WERI-Rb-1 (cell line): Measurements from ENCODE around the gene PPIE.

ENCODE experiments used
- DNase-seq: peaks from one replicate; pipeline ENCODE4 v3.0.0-alpha.2; 2020
- H3K27ac ChIP-seq: fragments of 250-450 bp; sonication (Bioruptor Pico); 2 replicates; pipeline ENCODE4 v1.5.1; 2020; ENCODE audit warnings: mild to moderate bottlenecking, moderate library complexity
- H3K27me3 ChIP-seq: fragments of 250-450 bp; sonication (Bioruptor Pico); 2 replicates; pipeline ENCODE4 v1.5.1; 2021; ENCODE audit warnings: mild to moderate bottlenecking, low read depth, moderate library complexity; ENCODE audit not compliant: insufficient read depth, severe bottlenecking
- H3K36me3 ChIP-seq: fragments of 250-450 bp; sonication (Bioruptor Pico); 2 replicates; pipeline ENCODE4 v1.5.1; 2020; ENCODE audit warnings: mild to moderate bottlenecking, moderate library complexity
- H3K4me3 ChIP-seq: 2 replicates; pipeline ENCODE4 v1.5.1; 2011; ENCODE audit warnings: low read depth, mild to moderate bottlenecking, control low read depth, low read length
- H3K9me3 ChIP-seq: fragments of 250-450 bp; sonication (Bioruptor Pico); 2 replicates; pipeline ENCODE4 v1.5.1; 2021; ENCODE audit warnings: mild to moderate bottlenecking, moderate library complexity; ENCODE audit not compliant: severe bottlenecking
- CTCF ChIP-seq: IDR thresholded peaks from 2 replicates; pipeline ENCODE4 v1.5.1; 2011; ENCODE audit warnings: low read depth, mild to moderate bottlenecking, control low read depth, inconsistent platforms, low read length

Gene PPIE

GRCh38 chr1:39805385-39805784 lies 66.7 kb downstream of the PPIE start:
- no peaks in the 10 kb centered on the region for H3K27me3 ChIP-seq
- no peak for TF ChIP-seq CTCF
- H3K27ac ChIP-seq, result no peak overlapping the region
- H3K36me3 ChIP-seq, result no peaks in the 10 kb centered on the region
- H3K9me3 ChIP-seq, result peaks cover 9% of the 10 kb centered on the region
- no peak for DNase-seq
- no peak overlapping the region for H3K4me3 ChIP-seq

GRCh38 chr1:39808784-39809517 lies 70.3 kb downstream of the PPIE start:
- Histone ChIP-seq H3K9me3 (peaks cover 9% of the 10 kb centered on the region), H3K36me3 (no peaks in the 10 kb centered on the region), H3K27ac (no peak overlapping the region), H3K27me3 (no peaks in the 10 kb centered on the region), H3K4me3 (no peak overlapping the region)
- TF ChIP-seq CTCF, result no peak
- no peak for DNase-seq

- TF ChIP-seq CTCF, result no peak
- H3K36me3 ChIP-seq, result no peaks in the 10 kb centered on the region
- no peak overlapping the region for H3K27ac ChIP-seq
- no peak overlapping the region for H3K4me3 ChIP-seq
- H3K27me3 ChIP-seq, result no peaks in the 10 kb centered on the region
- H3K9me3 ChIP-seq, result no peaks in the 10 kb centered on the region
- no peak for DNase-seq
Observed at GRCh38 chr1:39812913-39813312, 74.2 kb downstream of the PPIE start.
